ENCODE measurements around the gene SKOR2. TPM values are rescaled to one million over a fixed set of nuclear protein-coding genes. Genes with fewer than 3 reads are reported as not detected.
A peak's percentile ranks its signal among the peaks of the same experiment; 100 is the strongest.

SKOR2 gene, protein sequence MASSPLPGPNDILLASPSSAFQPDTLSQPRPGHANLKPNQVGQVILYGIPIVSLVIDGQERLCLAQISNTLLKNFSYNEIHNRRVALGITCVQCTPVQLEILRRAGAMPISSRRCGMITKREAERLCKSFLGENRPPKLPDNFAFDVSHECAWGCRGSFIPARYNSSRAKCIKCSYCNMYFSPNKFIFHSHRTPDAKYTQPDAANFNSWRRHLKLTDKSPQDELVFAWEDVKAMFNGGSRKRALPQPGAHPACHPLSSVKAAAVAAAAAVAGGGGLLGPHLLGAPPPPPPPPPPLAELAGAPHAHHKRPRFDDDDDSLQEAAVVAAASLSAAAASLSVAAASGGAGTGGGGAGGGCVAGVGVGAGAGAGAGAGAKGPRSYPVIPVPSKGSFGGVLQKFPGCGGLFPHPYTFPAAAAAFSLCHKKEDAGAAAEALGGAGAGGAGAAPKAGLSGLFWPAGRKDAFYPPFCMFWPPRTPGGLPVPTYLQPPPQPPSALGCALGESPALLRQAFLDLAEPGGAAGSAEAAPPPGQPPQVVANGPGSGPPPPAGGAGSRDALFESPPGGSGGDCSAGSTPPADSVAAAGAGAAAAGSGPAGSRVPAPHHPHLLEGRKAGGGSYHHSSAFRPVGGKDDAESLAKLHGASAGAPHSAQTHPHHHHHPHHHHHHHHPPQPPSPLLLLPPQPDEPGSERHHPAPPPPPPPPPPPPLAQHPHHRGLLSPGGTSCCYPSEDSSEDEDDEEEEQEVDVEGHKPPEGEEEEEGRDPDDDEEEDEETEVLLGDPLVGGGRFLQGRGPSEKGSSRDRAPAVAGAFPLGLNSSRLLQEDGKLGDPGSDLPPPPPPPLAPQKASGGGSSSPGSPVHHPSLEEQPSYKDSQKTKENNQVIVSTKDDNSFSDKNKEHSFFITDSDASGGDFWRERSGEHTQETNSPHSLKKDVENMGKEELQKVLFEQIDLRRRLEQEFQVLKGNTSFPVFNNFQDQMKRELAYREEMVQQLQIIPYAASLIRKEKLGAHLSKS
- total RNA-seq (not detected), polyA plus RNA-seq (not detected)

DNA sequence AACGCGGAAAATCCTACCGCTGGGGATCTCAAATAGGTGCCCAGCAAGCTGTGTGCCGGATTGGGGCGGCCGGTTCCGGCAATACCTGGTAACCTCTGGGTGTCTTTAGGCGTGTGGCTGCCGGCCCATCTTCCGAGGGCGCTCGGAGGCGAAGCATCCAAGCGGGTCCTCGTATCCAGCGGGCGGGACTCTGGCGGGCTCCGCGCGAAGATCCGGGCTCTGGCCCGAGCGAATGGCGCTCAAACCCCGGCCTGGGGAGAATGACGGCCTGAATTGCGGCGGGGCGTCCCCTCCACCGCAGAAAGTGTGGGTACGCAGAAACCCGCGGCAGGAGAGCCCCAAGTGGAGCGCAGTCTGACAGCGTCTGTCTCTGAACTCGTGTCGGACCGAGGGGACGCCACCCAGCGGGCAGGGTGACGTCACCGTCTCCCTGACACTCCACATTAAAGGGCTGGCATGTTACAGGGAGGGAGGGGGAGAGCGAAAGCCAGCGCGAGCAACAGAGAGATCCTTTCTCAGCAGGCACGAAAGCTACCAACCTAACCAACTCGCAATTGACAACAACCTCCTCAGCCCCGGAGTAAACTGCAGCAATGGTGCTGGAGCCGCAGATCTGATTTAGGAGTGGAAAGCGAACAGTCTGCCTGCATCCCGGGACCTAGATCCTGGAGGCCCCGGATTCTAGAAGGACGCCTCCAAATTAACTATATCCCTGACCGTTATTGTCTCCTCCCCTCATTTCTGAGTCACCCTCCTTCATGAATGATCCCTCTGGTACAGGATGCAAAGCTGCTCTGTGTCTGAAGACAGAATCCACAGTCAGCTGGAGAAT lies at the start of gene SKOR2:
Gene SKOR2 (minus strand): TSS at position 372 of the 832 bp plus-strand sequence. CDS start 2,477 bp downstream, outside the sequence.
- H3K27ac ChIP-seq (ENCODE audit: insufficient read depth, low read length, poor library complexity, severe bottlenecking) = no peak within 1 kb of the TSS
- peaks cover 4 to 7% of the 10 kb centered on the region in 2 experiments for H3K9me3 ChIP-seq (ENCODE audit: control insufficient read depth in 2 of 2, low read length in 2 of 2)
- no peak within 1 kb of the TSS for H3K4me3 Mint-ChIP-seq
- H3K27me3 ChIP-seq (ENCODE audit: control insufficient read depth, insufficient read depth, low read length) = peaks cover 53% of the 10 kb centered on the region
- peaks cover 77% of the 10 kb centered on the region for H3K27me3 Mint-ChIP-seq
- no peak within 1 kb of the TSS for H3K4me3 ChIP-seq (ENCODE audit: low read depth, low read length)
- H3K9me3 Mint-ChIP-seq = peaks cover 0 to 8% (median 0%) of the 10 kb centered on the region in 7 donors
- no peak for ATAC-seq (ENCODE audit: low read depth in 2 of 2)
- peak within 1 kb of the TSS in 1 of 3 donors; percentile 20 for H3K27ac Mint-ChIP-seq
- H3K4me1 ChIP-seq (ENCODE audit: control insufficient read depth, insufficient read depth, low read length, poor library complexity, severe bottlenecking) = no peaks in the 10 kb centered on the region
- no peaks in the 10 kb centered on the region for H3K36me3 Mint-ChIP-seq
- H3K4me1 Mint-ChIP-seq = peaks cover 3 to 8% (median 6%) of the 10 kb centered on the region in 4 donors
- H3K36me3 ChIP-seq (ENCODE audit: control insufficient read depth, insufficient read depth, low read length) = no peaks in the 10 kb centered on the region
- no peak for DNase-seq

DNA sequence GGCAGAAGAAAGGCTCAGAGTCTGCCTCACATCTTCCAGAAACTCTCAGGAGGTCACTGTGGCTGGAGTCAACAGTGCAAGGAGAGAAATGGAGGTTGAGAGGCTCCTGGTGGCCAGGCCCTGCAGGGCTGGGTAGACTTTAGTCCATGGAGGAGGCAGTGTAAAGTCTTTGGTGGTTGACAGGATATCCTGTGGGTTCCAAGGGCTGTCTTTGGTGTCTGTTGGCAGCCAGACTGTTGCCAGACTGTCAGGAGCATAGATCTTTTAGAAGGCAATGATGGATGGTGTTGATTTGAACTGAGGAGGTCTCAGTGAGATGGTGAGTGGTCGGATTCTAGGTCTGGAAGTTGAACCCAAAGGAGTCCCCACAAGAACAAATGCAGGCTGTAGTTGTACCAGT lies 45.0 kb upstream of the SKOR2 start:
- H3K36me3 Mint-ChIP-seq = no peaks in the 10 kb centered on the region
- H3K27me3 ChIP-seq (ENCODE audit: control insufficient read depth, insufficient read depth, low read length) = no peaks in the 10 kb centered on the region
- H3K4me3 Mint-ChIP-seq = no peak overlapping the region
- H3K36me3 ChIP-seq (ENCODE audit: control insufficient read depth, insufficient read depth, low read length) = no peaks in the 10 kb centered on the region
- H3K27ac ChIP-seq (ENCODE audit: insufficient read depth, low read length, poor library complexity, severe bottlenecking) = no peak overlapping the region
- ATAC-seq (ENCODE audit: low read depth in 2 of 2) = no peak
- H3K9me3 Mint-ChIP-seq = peaks cover 0 to 4% (median 0%) of the 10 kb centered on the region in 7 donors
- H3K4me1 Mint-ChIP-seq = no peaks in the 10 kb centered on the region
- no peaks in the 10 kb centered on the region for H3K27me3 Mint-ChIP-seq
- DNase-seq = peak in 1 of 3 donors; percentile 1
- no peak overlapping the region for H3K27ac Mint-ChIP-seq
- H3K9me3 ChIP-seq (ENCODE audit: control insufficient read depth in 2 of 2, low read length in 2 of 2) = no peaks in the 10 kb centered on the region
- no peaks in the 10 kb centered on the region for H3K4me1 ChIP-seq (ENCODE audit: control insufficient read depth, insufficient read depth, low read length, poor library complexity, severe bottlenecking)
- H3K4me3 ChIP-seq (ENCODE audit: low read depth, low read length) = no peak overlapping the region

DNA sequence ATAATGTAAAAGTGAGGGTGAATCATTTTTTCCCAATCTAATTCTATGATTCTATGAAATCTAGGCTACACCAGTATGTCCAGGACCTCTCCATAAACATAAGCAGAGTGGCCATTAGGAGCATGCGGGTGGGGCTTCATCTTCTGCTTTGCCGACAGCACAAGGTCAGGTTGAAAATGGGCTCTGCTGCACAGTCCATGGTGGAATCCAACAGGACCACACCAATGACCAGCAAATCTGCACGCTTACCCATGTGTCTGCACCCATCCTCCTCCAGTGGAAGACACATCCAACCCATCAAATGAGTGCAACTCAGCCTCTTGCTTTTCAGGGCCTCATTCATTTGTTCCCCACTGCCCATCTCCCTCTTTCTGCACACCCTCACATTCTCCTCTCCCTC lies 43.3 kb upstream of the SKOR2 start:
- H3K36me3 Mint-ChIP-seq = no peaks in the 10 kb centered on the region
- no peaks in the 10 kb centered on the region for H3K4me1 ChIP-seq (ENCODE audit: control insufficient read depth, insufficient read depth, low read length, poor library complexity, severe bottlenecking)
- H3K36me3 ChIP-seq (ENCODE audit: control insufficient read depth, insufficient read depth, low read length) = no peaks in the 10 kb centered on the region
- H3K27ac Mint-ChIP-seq = no peak overlapping the region
- DNase-seq (no peak), ATAC-seq (ENCODE audit: low read depth in 2 of 2) (no peak)
- H3K9me3 ChIP-seq (ENCODE audit: control insufficient read depth in 2 of 2, low read length in 2 of 2) = no peaks in the 10 kb centered on the region
- H3K27me3 Mint-ChIP-seq = peaks cover 4% of the 10 kb centered on the region
- peaks cover 0 to 3% (median 0%) of the 10 kb centered on the region in 7 donors for H3K9me3 Mint-ChIP-seq
- no peak overlapping the region for H3K4me3 ChIP-seq (ENCODE audit: low read depth, low read length)
- H3K27ac ChIP-seq (ENCODE audit: insufficient read depth, low read length, poor library complexity, severe bottlenecking) = no peak overlapping the region
- H3K27me3 ChIP-seq (ENCODE audit: control insufficient read depth, insufficient read depth, low read length) = no peaks in the 10 kb centered on the region
- no peaks in the 10 kb centered on the region for H3K4me1 Mint-ChIP-seq
- no peak overlapping the region for H3K4me3 Mint-ChIP-seq

DNA sequence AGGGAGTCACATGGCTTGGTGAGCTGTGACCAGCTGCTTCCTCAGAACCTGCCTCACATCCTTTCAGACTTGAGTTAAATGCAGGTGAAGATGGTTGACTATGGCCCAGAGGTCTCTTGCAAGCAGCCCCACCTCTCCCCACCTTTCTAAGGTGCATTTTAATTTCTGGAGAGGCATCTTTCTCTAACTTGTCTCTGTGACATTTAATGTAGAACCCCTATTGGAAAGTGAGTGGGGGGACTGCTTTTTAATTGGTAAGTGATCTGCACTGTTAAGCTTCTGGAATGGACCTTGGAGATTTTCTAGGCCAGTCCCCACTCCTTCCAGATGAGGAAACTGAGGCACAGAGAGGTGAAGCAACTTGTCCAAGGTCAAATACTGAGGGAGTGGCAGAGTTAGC lies 37.3 kb upstream of the SKOR2 start:
- Histone ChIP-seq H3K4me3 (ENCODE audit: low read depth, low read length) (no peak overlapping the region), H3K36me3 (ENCODE audit: control insufficient read depth, insufficient read depth, low read length) (no peaks in the 10 kb centered on the region), H3K27ac (ENCODE audit: insufficient read depth, low read length, poor library complexity, severe bottlenecking) (no peak overlapping the region), H3K27me3 (ENCODE audit: control insufficient read depth, insufficient read depth, low read length) (no peaks in the 10 kb centered on the region), H3K9me3 (ENCODE audit: control insufficient read depth in 2 of 2, low read length in 2 of 2) (no peaks in the 10 kb centered on the region), H3K4me1 (ENCODE audit: control insufficient read depth, insufficient read depth, low read length, poor library complexity, severe bottlenecking) (no peaks in the 10 kb centered on the region)
- Mint-ChIP-seq H3K4me3 (no peak overlapping the region), H3K27me3 (peaks cover 12% of the 10 kb centered on the region), H3K36me3 (no peaks in the 10 kb centered on the region), H3K9me3 (peaks cover 0 to 2% (median 0%) of the 10 kb centered on the region in 7 donors), H3K4me1 (no peaks in the 10 kb centered on the region), H3K27ac (no peak overlapping the region)
- ATAC-seq (ENCODE audit: low read depth in 2 of 2) (no peak), DNase-seq (no peak)

DNA sequence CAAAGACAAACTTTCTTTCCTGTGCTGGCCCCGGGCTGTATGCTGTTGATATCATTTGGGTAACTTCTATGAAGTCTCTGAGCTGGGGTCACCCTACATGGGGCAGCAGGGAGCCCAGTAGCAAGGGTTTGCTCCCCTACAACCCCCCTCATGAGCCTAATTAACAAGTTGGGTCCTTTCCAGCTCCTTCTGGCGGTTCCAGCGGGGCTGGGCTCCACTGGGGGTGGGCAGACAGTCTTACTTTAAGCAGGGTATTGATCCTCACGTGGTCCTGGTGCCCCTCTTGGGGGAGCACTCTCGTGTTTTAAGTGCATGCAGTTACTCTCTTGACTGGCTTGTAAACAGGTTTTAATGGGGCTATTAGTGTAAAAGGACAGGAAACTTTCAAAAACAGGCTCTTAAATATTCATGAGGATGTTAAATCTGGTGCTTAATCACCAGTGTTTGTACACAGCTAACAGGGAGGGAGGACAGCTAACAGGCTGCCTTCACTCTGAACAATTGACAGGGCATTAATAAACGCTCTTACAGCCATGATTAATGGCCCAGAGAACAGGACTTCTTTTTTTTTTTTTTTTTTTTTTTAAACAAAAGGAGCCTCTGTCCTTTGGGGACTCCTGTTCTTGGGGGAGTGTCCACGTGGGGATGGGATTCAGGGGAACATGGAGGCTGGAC lies 36.6 kb upstream of the SKOR2 start:
- no peak for DNase-seq
- H3K27ac Mint-ChIP-seq = no peak overlapping the region
- no peaks in the 10 kb centered on the region for H3K4me1 ChIP-seq (ENCODE audit: control insufficient read depth, insufficient read depth, low read length, poor library complexity, severe bottlenecking)
- H3K4me3 ChIP-seq (ENCODE audit: low read depth, low read length) = no peak overlapping the region
- no peak overlapping the region for H3K27ac ChIP-seq (ENCODE audit: insufficient read depth, low read length, poor library complexity, severe bottlenecking)
- no peaks in the 10 kb centered on the region for H3K27me3 ChIP-seq (ENCODE audit: control insufficient read depth, insufficient read depth, low read length)
- no peaks in the 10 kb centered on the region for H3K36me3 ChIP-seq (ENCODE audit: control insufficient read depth, insufficient read depth, low read length)
- H3K36me3 Mint-ChIP-seq = no peaks in the 10 kb centered on the region
- ATAC-seq (ENCODE audit: low read depth in 2 of 2) = no peak
- H3K4me3 Mint-ChIP-seq = no peak overlapping the region
- H3K9me3 ChIP-seq (ENCODE audit: control insufficient read depth in 2 of 2, low read length in 2 of 2) = no peaks in the 10 kb centered on the region
- H3K4me1 Mint-ChIP-seq = no peaks in the 10 kb centered on the region
- peaks cover 0 to 2% (median 0%) of the 10 kb centered on the region in 7 donors for H3K9me3 Mint-ChIP-seq
- peaks cover 12% of the 10 kb centered on the region for H3K27me3 Mint-ChIP-seq

DNA sequence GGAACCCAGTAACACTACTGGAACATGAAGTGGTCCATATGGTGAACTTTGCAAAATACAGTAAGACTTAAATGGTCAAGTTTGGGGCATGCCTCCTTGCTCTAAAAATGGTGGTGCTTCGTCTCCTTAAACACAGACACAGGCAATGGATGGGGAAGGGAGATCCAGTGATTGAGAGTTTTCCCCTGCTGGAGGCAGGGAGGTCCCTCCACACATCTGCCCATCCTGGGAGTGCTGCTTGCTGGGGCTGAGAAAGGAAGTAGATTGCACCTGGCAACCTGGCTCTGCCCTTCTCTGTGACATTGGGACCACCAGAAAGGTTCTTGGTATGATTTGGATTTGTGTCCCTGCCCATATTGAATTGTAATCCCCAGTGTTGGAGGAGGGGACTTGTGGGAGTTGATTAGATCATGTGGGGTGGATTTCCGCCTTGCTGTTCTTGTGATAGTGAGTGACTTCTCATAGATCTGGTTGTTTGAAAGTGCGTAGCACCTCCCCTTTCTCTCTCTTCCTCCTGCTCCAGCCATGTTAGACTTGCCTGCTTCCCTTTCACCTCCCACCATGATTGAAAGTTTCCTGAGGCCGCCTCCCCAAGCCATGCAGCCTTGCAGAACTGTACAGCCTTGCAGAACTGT lies 35.4 kb upstream of the SKOR2 start:
- ATAC-seq (ENCODE audit: low read depth in 2 of 2) = no peak

More for the DNA sequence above, 35.4 kb upstream of the SKOR2 start:
- H3K27me3 ChIP-seq (ENCODE audit: control insufficient read depth, insufficient read depth, low read length) = no peaks in the 10 kb centered on the region
- no peaks in the 10 kb centered on the region for H3K9me3 ChIP-seq (ENCODE audit: control insufficient read depth in 2 of 2, low read length in 2 of 2)
- no peak overlapping the region for H3K4me3 Mint-ChIP-seq
- no peak overlapping the region for H3K27ac Mint-ChIP-seq
- H3K9me3 Mint-ChIP-seq = peaks cover 0 to 2% (median 0%) of the 10 kb centered on the region in 7 donors
- no peak overlapping the region for H3K4me3 ChIP-seq (ENCODE audit: low read depth, low read length)
- H3K27ac ChIP-seq (ENCODE audit: insufficient read depth, low read length, poor library complexity, severe bottlenecking) = no peak overlapping the region
- H3K36me3 Mint-ChIP-seq = no peaks in the 10 kb centered on the region
- H3K36me3 ChIP-seq (ENCODE audit: control insufficient read depth, insufficient read depth, low read length) = no peaks in the 10 kb centered on the region
- no peaks in the 10 kb centered on the region for H3K4me1 Mint-ChIP-seq
- no peaks in the 10 kb centered on the region for H3K4me1 ChIP-seq (ENCODE audit: control insufficient read depth, insufficient read depth, low read length, poor library complexity, severe bottlenecking)
- H3K27me3 Mint-ChIP-seq = peaks cover 12% of the 10 kb centered on the region
- no peak for DNase-seq

Data from CD4-positive, CD25-positive, alpha-beta regulatory T cell (primary cell).